H9 (cell line): ENCODE data around the gene CEP128. TPM values are rescaled to one million over a fixed set of nuclear protein-coding genes. Genes with fewer than 3 reads are reported as not detected.

Experiments used
- DNase-seq: peaks from one replicate; pipeline ENCODE4 v3.0.0-alpha.2; 2017
- H2AFZ ChIP-seq: one replicate; pipeline ENCODE4 v1.6.1; 2013; ENCODE audit warnings: mild to moderate bottlenecking, low read length, control low read depth, moderate library complexity
- H2AK5ac ChIP-seq: 2 replicates; pipeline ENCODE4 v1.6.1; 2013; ENCODE audit warnings: low read length, control low read depth, mixed read lengths; ENCODE audit not compliant: insufficient read length
- H2BK120ac ChIP-seq: one replicate; pipeline ENCODE4 v1.6.1; 2013; ENCODE audit warnings: low read depth, mild to moderate bottlenecking, low read length, control low read depth, inconsistent platforms; ENCODE audit not compliant: poor library complexity, severe bottlenecking
- H2BK12ac ChIP-seq: 2 replicates; pipeline ENCODE4 v1.6.1; 2013; ENCODE audit warnings: low read length, control low read depth, mixed read lengths, low read depth; ENCODE audit not compliant: insufficient read length
- H2BK15ac ChIP-seq: 2 replicates; pipeline ENCODE4 v1.6.1; 2013; ENCODE audit warnings: low read depth, low read length, control low read depth
- H2BK20ac ChIP-seq: one replicate; pipeline ENCODE4 v1.6.1; 2013; ENCODE audit warnings: low read depth, mild to moderate bottlenecking, low read length, control low read depth, inconsistent platforms; ENCODE audit not compliant: poor library complexity, severe bottlenecking
- H2BK5ac ChIP-seq: 2 replicates; pipeline ENCODE4 v1.6.1; 2013; ENCODE audit warnings: low read length, control low read depth, mixed read lengths; ENCODE audit not compliant: insufficient read length
- H3K14ac ChIP-seq: 2 replicates; pipeline ENCODE4 v1.6.1; 2013; ENCODE audit warnings: low read length, control low read depth; ENCODE audit not compliant: insufficient read depth
- H3K18ac ChIP-seq: 2 replicates; pipeline ENCODE4 v1.6.1; 2013; ENCODE audit warnings: low read depth, mild to moderate bottlenecking, mixed read lengths, low read length, control low read depth; ENCODE audit not compliant: insufficient read length
- H3K23ac ChIP-seq: 2 replicates; pipeline ENCODE4 v1.6.1; 2013; ENCODE audit warnings: low read length, control low read depth, mixed read lengths, low read depth; ENCODE audit not compliant: insufficient read length
- H3K23me2 ChIP-seq: 2 replicates; pipeline ENCODE4 v1.6.1; 2013; ENCODE audit warnings: low read depth, mild to moderate bottlenecking, mixed read lengths, low read length, control low read depth; ENCODE audit not compliant: insufficient read length, poor library complexity, severe bottlenecking
- H3K27ac ChIP-seq: 2 replicates; pipeline ENCODE4 v1.5.1; 2013; ENCODE audit warnings: low read length, control low read depth, mixed read lengths, low read depth; ENCODE audit not compliant: insufficient read length
- H3K27me3 ChIP-seq: 2 replicates; pipeline ENCODE4 v1.6.1; 2013; ENCODE audit warnings: low read length, control low read depth, inconsistent platforms; ENCODE audit not compliant: insufficient read depth
- H3K4ac ChIP-seq: 2 replicates; pipeline ENCODE4 v1.6.1; 2013; ENCODE audit warnings: low read depth, mild to moderate bottlenecking, control low read depth, inconsistent platforms, low read length, moderate library complexity
- H3K4me1 ChIP-seq: 2 replicates; pipeline ENCODE4 v1.6.1; 2013; ENCODE audit warnings: low read length, control low read depth, inconsistent platforms; ENCODE audit not compliant: insufficient read depth
- H3K4me2 ChIP-seq: 2 replicates; pipeline ENCODE4 v1.6.1; 2013; ENCODE audit warnings: low read length, control low read depth, mixed read lengths; ENCODE audit not compliant: insufficient read length, insufficient read depth
- H3K56ac ChIP-seq: 2 replicates; pipeline ENCODE4 v1.6.1; 2013; ENCODE audit warnings: low read depth, mild to moderate bottlenecking, mixed read lengths, low read length, control low read depth; ENCODE audit not compliant: insufficient read length
- H3K79me1 ChIP-seq: 2 replicates; pipeline ENCODE4 v1.6.1; 2013; ENCODE audit warnings: low read depth, mild to moderate bottlenecking, moderate library complexity, low read length, control low read depth, inconsistent platforms; ENCODE audit not compliant: insufficient read depth, poor library complexity, severe bottlenecking
- H3K79me2 ChIP-seq: 2 replicates; pipeline ENCODE4 v1.6.1; 2013; ENCODE audit warnings: low read length, control low read depth, inconsistent platforms; ENCODE audit not compliant: insufficient read depth
- H3K9ac ChIP-seq: 2 replicates; pipeline ENCODE4 v1.6.1; 2013; ENCODE audit warnings: low read length, control low read depth, mixed read lengths; ENCODE audit not compliant: insufficient read length; ENCODE audit errors: extremely low read depth
- H3K9me3 ChIP-seq: one replicate; pipeline ENCODE4 v1.6.1; 2013; ENCODE audit warnings: low read depth, low read length, inconsistent platforms; ENCODE audit not compliant: control insufficient read depth
- H3T11ph ChIP-seq: one replicate; pipeline ENCODE4 v1.6.1; 2013; ENCODE audit warnings: mild to moderate bottlenecking, low read length, control low read depth, inconsistent platforms
- H4K20me1 ChIP-seq: one replicate; pipeline ENCODE4 v1.6.1; 2013; ENCODE audit not compliant: control insufficient read depth, insufficient read length, insufficient read depth
- H4K5ac ChIP-seq: 2 replicates; pipeline ENCODE4 v1.6.1; 2013; ENCODE audit warnings: low read depth, mild to moderate bottlenecking, mixed read lengths, low read length, control low read depth; ENCODE audit not compliant: insufficient read length
- H4K8ac ChIP-seq: replicated peaks from 2 replicates; pipeline ENCODE4 v1.6.1; 2013; ENCODE audit warnings: low read length, control low read depth, mixed read lengths, low read depth; ENCODE audit not compliant: insufficient read length
- H4K91ac ChIP-seq: 2 replicates; pipeline ENCODE4 v1.6.1; 2013; ENCODE audit warnings: low read depth, mild to moderate bottlenecking, moderate library complexity, mixed read lengths, low read length, control low read depth; ENCODE audit not compliant: insufficient read length
- H3K27ac Mint-ChIP-seq, 3 experiments: 2 replicates in 2 of 3; 3 replicates in 1 of 3; pipeline ENCODE4 v1.8.0; 2020 to 2021; ENCODE audit warnings: mixed read lengths in 3 of 3, mild to moderate bottlenecking in 1 of 3, moderate library complexity in 1 of 3
- H3K27me3 Mint-ChIP-seq: 2 replicates; pipeline ENCODE4 v1.8.0; 2021; ENCODE audit warnings: low read depth, mild to moderate bottlenecking, moderate library complexity, mixed read lengths
- H3K36me3 Mint-ChIP-seq, 3 experiments: 2 replicates in 2 of 3; 3 replicates in 1 of 3; pipeline ENCODE4 v1.8.0; 2020 to 2021; ENCODE audit warnings: low read depth in 3 of 3, mixed read lengths in 3 of 3; ENCODE audit not compliant: insufficient read depth in 1 of 3
- H3K4me1 Mint-ChIP-seq, 2 experiments: 2 replicates each; pipeline ENCODE4 v1.8.0; 2020; ENCODE audit warnings: mixed read lengths in 2 of 2
- H3K4me3 Mint-ChIP-seq, 2 experiments: 2 replicates in 1 of 2; 3 replicates in 1 of 2; pipeline ENCODE4 v1.8.0; 2020 to 2021; ENCODE audit warnings: mild to moderate bottlenecking in 2 of 2, mixed read lengths in 2 of 2, moderate library complexity in 1 of 2
- H3K9me3 Mint-ChIP-seq, 2 experiments: 2 replicates in 1 of 2; 3 replicates in 1 of 2; pipeline ENCODE4 v1.8.0; 2020; ENCODE audit warnings: mild to moderate bottlenecking in 2 of 2, mixed read lengths in 2 of 2, moderate library complexity in 1 of 2
- WGBS: extraction: QIAGEN DNeasy Blood & Tissue Kit; methylation state at CpG from one replicate; pipeline ENCODE4 v1.1.7; 2013; ENCODE audit warnings: missing lambda C conversion rate, low lambda C conversion rate, mixed read lengths; ENCODE audit not compliant: insufficient read length; ENCODE audit errors: extremely low coverage; 5-methylcytosine and 5-hydroxymethylcytosine counted together
- total RNA-seq: library from RNA; stranded (reverse); gene quantifications from 2 replicates; pipeline ENCODE4 v1.2.1, GENCODE V29; 2021
- TF ChIP-seq, protein P1 (sequence below): fragments of 200-600 bp; sonication (generic); conservative IDR thresholded peaks from 3 replicates; pipeline ENCODE4 v1.8.0; 2021; ENCODE audit warnings: antibody characterized with exemption, mild to moderate bottlenecking

Gene CEP128
- total RNA-seq, 1 experiment from 2014 or later = 16.3 TPM

DNA sequence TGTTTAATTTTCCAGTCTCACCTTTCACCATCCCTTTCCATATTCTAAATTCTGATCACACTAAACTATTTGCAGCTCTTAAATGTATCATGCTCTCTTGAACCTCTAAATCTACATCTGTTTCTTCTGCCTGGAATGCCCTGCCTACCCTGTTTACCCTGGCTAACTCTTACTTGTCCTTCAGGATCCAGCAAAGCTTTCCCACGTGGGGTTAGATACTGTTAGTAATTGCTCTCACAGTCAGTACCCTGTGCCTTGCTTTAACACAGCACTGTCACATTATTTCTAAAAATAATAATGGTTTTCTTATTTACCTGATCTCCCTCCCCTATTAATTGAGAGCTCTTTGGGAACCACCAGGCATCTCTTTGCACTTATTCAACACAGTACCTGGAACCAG, 333.0 kb downstream of the CEP128 start:
- no peaks in the 10 kb centered on the region for H3K23me2 ChIP-seq
- WGBS = no CpG with 5 or more reads among the region's 1 CpG

More for the DNA sequence above, 333.0 kb downstream of the CEP128 start:
- Histone ChIP-seq H3K4me2 (no peak overlapping the region), H2BK20ac (no peak overlapping the region), H3K18ac (no peak overlapping the region), H2AK5ac (no peak overlapping the region), H2BK5ac (no peak overlapping the region), H3K23ac (no peak overlapping the region), H4K91ac (no peak overlapping the region), H3K4me1 (no peaks in the 10 kb centered on the region), H3K56ac (no peak overlapping the region), H2BK15ac (no peak overlapping the region), H4K20me1 (no peaks in the 10 kb centered on the region), H2BK12ac (no peak overlapping the region), H3K79me2 (no peaks in the 10 kb centered on the region), H3K14ac (no peak overlapping the region), H3K27me3 (no peaks in the 10 kb centered on the region), H3K9ac (no peak overlapping the region), H2AFZ (no peak overlapping the region), H3K79me1 (no peaks in the 10 kb centered on the region), H3K27ac (no peak overlapping the region), H4K5ac (no peak overlapping the region), H3K4ac (no peak overlapping the region), H2BK120ac (no peak overlapping the region), H4K8ac (no peak overlapping the region), H3K9me3 (no peaks in the 10 kb centered on the region), H3T11ph (no peak overlapping the region)
- Mint-ChIP-seq H3K4me3 (no peak overlapping the region), H3K27me3 (no peaks in the 10 kb centered on the region), H3K36me3 (no peaks in the 10 kb centered on the region), H3K9me3 (no peaks in the 10 kb centered on the region), H3K27ac (no peak overlapping the region; a peak in 1 of 7 replicates), H3K4me1 (no peaks in the 10 kb centered on the region)
- DNase-seq = no peak
- TF ChIP-seq, protein P1, sequence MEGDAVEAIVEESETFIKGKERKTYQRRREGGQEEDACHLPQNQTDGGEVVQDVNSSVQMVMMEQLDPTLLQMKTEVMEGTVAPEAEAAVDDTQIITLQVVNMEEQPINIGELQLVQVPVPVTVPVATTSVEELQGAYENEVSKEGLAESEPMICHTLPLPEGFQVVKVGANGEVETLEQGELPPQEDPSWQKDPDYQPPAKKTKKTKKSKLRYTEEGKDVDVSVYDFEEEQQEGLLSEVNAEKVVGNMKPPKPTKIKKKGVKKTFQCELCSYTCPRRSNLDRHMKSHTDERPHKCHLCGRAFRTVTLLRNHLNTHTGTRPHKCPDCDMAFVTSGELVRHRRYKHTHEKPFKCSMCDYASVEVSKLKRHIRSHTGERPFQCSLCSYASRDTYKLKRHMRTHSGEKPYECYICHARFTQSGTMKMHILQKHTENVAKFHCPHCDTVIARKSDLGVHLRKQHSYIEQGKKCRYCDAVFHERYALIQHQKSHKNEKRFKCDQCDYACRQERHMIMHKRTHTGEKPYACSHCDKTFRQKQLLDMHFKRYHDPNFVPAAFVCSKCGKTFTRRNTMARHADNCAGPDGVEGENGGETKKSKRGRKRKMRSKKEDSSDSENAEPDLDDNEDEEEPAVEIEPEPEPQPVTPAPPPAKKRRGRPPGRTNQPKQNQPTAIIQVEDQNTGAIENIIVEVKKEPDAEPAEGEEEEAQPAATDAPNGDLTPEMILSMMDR = no peak
